Esophagus mucosa (tissue), 1 donor: ENCODE results near the gene TMEM126B. TPM values are rescaled to one million over a fixed set of nuclear protein-coding genes. Genes with fewer than 3 reads are reported as not detected.
"Not testable (repeated sequence)": the region's sequence is repeated elsewhere in the genome, so short reads cannot be mapped to it uniquely, and the experiment has no call there.

Experiments
- ATAC-seq: fragments of 200-7000 bp; cut with Tn5 transposase; one replicate; pipeline ENCODE4 v1.9.1; 2020
- total RNA-seq: library from RNA; stranded (reverse); gene quantifications from one replicate; pipeline ENCODE4 v1.2.4, GENCODE V29; 2023
- donor health status: DM: yes; HTN: yes; CAD: no.

The TMEM126B gene
- 21.0 TPM for total RNA-seq

DNA sequence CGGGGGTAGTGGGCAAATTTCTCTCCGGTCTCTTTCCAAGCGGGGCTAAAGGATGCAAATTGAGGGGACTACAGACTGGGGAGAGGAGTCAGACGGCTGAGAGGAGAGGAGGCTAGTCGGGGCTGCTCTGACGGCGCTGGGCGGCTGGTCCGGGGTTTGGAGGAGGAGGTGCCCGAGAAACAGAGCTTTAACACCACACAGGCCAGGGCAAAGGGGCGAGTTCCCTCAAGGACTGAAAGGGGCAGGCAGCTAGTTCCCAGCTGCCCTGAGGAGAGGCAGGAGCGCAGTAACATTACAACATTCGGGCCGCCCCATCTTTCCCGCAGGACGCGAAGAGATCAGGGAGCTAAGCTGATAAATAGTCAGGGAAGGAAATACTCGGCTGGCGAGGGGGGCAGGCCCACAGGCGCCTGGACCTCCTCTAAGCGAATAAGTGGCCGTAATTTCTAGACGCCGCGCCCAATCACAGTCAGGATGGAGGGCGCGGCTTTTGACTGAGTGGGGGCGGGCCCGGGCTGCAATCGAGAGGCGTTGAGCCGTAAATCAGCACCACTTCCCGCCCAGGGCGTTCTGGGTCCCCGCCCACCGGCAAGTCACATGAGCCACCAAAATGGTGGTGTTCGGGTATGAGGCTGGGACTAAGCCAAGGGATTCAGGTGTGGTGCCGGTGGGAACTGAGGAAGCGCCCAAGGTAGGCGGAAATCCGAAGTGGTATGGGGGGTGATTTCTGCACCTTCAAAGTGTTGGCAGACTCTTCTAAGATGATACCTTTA, at the start of gene TMEM126B:
TSS of gene TMEM126B (plus strand) at position 596 of the 773 bp plus-strand sequence. CDS start at position 611, 15 bp downstream.
- peak; percentile 100 for ATAC-seq

DNA sequence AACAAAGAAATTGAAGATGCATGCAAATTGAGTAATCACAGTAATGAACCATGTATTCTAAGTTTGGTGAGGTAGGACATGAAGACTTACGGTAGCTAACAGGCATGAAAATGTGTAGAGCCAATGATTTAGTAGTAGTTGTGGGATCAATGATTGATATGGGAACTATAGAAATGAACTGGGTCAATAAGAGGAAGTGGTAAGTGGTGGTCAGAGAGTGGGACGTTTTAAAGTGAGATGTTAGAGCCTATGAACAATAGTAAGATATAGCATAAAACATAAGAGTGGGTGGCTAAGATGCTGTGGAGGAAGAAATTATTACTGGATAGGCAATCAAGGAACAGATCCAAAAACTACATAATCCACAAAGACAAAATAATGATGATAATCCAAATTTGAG, 46.3 kb upstream of the TMEM126B start:
- no peak for ATAC-seq

DNA sequence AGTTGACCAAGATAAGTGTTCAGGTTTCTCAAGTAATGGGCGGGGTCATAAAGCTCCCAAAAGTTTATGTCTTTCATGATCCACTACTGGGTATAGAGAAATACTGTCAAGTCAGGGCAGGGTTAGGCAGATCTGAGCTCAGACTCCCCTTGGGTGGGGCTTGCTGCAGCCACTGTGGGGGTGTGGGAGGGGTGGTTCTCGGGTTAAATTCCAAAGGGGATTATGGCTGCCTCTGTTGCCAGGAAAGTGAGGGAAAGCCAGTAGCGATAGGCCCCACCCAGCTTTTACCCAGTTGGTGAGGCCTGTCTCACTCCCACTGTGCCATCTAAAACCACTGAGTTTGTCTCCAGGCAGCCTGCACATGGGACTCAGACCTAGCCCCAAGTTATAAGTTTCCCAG, 39.0 kb upstream of the TMEM126B start:
- ATAC-seq = peak; percentile 55

DNA sequence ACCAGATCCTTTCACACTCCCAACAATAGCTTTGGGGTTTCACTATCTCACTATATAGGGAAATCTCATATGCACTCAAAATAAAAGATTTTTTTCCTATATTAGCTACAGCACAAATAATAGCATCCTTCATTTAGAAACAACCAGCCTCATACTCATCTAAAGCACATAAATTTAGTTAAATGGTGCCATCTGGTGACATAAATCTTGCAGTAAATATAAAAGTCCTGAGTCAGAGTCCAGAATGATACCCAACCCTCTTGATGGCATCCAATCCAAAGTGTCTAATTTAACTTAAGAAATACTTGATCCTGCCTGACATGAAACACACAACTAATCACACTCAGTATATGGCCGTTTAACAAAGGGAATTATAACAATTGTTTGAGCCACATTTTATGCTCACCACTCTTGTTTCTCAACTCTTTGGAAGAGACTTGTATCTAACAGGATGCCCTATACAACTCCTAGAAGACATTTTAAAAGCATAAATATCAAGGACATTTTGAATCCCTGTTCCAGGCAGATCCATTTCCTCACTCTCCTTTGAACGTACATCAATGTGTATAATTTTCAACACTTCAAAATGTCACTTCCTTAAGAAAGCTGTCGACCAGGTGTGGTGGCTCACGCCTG, 37.4 kb upstream of the TMEM126B start:
- peak; percentile 43 for ATAC-seq

DNA sequence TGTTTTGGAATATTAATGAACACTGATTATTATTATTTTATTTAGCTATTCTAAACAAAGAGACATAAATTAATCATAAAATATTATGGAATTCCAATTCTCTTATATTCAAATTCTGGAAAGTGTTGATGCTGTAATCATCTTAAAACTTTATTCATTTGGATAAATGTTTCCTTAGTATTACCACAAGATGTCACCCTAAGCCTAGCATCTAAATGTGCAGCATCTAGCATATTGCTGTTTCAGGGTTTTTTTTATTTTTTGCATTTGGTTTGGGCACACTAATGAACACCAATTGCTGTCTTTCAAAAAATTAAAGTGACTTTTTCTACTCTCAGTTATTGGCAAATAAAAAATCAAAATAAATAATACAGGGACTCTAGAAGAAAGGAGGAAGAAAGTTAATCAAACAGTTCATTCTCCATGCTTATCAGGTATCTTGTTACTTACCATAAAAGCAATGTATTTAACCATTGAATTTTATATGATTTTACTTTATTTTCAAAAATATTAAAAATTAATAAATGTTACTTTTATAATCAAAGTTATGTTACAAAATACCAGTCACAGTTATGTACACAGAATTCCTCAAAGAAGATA, 33.0 kb upstream of the TMEM126B start:
- ATAC-seq = no peak

GRCh38 chr11:85596886-85597285, 31.5 kb upstream of the TMEM126B start:
- no peak for ATAC-seq

- no peak for ATAC-seq
Observed at GRCh38 chr11:85599083-85599482, 29.3 kb upstream of the TMEM126B start.

- ATAC-seq = no peak
Observed at GRCh38 chr11:85602526-85603213, 25.7 kb upstream of the TMEM126B start.

DNA sequence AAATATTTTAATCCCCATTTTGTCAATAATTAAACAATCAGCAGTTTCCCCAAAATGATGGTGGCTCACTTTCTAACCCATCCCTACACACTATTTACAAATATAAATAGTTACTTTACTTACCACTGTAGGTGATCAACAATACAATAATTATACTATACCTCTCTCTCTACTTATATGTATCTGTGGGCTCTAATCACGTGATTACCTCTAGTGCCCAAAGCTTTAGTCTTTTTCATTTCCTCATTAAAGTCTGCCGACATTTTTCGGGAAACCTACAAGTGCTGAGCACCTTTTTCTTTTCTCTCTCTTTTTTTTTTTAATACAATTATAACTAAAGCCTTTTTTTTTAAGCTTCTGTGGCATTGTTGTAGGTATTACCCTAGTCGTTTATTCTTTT, 25.2 kb upstream of the TMEM126B start:
- ATAC-seq = no peak

DNA sequence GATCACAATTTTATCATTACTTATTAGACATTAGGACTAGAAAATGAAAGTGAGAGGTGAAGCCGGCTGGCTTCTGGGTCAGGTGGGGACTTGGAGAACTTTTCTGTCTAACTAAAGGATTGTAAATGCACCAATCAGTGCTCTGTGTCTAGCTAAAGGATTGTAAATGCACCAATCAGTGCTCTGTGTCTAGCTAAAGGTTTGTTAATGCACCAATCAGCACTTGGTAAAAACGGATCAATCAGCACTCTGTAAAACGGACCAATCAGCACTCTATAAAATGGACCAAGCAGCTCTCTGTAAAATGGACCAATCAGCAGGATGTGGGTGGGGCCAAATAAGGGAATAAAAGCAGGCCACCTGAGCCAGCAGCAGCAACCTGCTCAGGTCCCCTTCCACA, 22.2 kb upstream of the TMEM126B start:
- ATAC-seq = not testable (repeated sequence)

- ATAC-seq = not testable (repeated sequence)
Observed at GRCh38 chr11:85608621-85609020, 19.8 kb upstream of the TMEM126B start.

DNA sequence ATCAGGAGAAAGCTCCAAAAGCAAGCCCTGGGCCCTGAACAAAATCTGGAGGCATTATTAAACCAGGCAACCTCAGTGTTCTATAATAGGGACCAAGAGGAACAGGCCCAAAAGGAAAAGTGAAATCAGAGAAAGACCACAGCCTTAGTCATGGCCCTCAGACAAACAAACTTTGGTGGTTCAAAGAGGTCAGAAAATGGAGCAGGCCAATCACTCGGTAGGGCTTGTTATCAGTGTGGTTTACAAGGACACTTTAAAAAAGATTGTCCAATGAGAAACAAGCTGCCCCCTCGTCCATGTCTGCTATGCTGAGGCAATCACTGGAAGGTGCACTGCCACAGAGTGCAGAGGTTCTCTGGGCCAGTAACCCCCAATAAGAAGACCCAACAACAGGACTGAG, 19.1 kb upstream of the TMEM126B start:
- not testable (repeated sequence) for ATAC-seq

DNA sequence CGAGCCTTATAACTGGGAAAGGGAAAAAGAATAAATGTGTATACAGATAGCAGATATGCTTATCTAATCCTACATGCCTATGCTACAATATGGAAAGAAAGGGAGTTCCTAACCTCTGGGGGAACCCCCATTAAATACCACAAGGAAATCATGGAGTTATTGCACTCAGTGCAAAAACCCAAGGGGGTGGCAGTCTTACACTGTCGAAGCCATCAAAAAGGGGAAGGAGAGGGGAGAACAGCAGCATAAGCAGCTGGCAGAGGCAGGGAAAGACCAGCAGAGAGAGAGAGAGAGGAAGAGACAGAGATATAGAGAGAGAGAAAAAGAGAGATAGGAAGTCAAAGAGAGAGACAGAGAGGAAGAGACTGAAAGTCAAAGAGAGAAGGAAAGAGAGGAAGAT, 16.8 kb upstream of the TMEM126B start:
- not testable (repeated sequence) for ATAC-seq

DNA sequence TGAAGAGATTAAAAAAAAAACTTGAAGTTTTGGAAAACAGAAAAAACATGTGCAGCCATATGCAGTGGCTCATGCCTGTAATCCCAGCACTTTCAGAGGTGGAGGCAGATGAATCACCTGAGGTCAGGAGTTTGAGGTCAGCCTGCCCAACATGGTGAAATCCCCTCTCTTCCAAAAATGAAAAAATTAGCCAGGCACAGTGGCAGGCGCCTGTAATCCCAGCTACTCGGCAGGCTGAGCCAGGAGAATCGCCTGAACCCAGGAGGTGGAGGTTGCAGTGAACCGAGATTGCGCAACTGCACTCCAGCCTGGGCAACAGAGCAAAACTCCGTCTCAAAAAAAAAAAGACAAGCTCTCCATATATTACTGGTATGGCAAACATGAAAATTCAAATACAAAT, 8.9 kb upstream of the TMEM126B start:
- ATAC-seq = no peak

GRCh38 chr11:85620256-85620655, 8.1 kb upstream of the TMEM126B start:
- no peak for ATAC-seq

DNA sequence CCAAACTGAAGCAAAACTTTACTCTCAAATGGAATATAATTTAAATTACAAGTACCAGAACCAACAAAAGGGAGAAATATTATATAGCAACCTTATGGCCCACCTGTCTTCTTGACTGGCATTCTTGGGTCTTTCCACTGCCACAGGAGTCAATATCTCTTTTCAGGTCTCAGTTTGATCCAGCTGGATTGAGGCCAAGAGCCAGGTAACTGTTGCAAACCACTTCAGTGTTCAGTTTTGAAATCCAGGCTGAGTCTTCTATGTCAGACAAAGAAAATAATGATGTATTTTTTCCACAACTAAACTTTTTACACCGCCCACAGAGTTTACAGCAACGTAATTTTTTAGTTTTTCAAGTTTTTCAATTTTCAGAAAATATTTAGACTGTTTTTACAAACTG, 1.9 kb upstream of the TMEM126B start:
- ATAC-seq = no peak

GRCh38 chr11:85627332-85627997, 928 bp upstream of the TMEM126B start, which contains the start of gene DLG2:
Gene DLG2, minus strand, starts transcription at chr11:85627344.
- peak; percentile 3 for ATAC-seq

GRCh38 chr11:85628771-85629341, 463 bp downstream of the TMEM126B start:
- no peak for ATAC-seq

- ATAC-seq = no peak
Observed at GRCh38 chr11:85634747-85635146, 6.4 kb downstream of the TMEM126B start.

DNA sequence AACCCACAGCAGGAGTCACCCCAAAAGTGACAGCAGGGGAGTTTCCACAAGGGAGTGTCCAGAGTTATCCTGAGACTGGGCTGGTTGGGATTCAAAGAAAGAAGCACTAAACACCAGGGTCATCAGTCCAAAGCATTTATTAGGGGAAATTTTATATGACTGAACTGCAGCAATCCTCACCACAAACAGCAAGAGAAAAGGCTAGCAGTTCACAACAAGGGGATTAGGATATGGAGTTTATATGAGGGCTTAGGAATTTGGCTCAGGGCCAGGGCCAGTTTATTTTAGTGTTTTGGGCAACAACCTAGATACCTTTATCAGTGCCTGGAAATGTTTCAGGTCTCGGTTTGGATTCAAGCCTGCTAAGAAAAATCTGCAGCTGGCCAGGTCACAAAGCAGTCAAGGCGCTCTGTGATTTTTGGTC, 14.8 kb downstream of the TMEM126B start:
- ATAC-seq = no peak

- no peak for ATAC-seq
Observed at GRCh38 chr11:85647078-85647477, 18.7 kb downstream of the TMEM126B start.
